ENCODE data around the gene NPIPA5.

DNA sequence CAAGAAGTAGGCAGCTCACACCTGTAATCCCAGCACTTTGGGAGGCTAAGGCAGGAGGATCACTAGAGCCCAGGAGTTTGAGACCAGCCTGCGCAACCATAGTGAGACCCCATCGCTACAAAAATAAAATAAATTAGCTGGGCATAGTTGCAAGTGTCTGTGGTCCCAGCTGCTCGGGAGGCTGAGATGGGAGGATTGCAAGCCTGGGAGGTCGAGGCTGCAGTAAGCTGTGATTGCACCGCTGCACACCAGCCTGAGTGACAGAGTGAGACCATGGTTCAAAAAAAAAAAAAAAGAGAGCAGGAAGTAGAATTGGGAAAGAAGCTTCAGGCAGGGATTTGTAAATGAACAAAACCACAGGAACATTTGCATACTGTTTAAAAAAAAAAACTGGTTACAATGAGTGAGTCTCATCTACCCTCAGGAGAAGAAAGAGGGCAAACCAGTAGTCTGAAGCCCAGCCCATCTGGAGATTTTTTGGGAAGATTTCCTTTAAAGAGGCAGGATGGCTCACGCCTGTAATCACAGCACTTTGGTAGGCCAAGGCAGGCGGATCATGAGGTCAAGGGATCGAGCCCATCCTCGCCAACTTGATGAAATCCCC is 25.4 kb upstream of the NPIPA5 start:
- TF ChIP-seq, protein P1, sequence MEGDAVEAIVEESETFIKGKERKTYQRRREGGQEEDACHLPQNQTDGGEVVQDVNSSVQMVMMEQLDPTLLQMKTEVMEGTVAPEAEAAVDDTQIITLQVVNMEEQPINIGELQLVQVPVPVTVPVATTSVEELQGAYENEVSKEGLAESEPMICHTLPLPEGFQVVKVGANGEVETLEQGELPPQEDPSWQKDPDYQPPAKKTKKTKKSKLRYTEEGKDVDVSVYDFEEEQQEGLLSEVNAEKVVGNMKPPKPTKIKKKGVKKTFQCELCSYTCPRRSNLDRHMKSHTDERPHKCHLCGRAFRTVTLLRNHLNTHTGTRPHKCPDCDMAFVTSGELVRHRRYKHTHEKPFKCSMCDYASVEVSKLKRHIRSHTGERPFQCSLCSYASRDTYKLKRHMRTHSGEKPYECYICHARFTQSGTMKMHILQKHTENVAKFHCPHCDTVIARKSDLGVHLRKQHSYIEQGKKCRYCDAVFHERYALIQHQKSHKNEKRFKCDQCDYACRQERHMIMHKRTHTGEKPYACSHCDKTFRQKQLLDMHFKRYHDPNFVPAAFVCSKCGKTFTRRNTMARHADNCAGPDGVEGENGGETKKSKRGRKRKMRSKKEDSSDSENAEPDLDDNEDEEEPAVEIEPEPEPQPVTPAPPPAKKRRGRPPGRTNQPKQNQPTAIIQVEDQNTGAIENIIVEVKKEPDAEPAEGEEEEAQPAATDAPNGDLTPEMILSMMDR (IDR thresholded peaks at IDR 0.05; ENCODE audit: insufficient read depth, low read length), result no peak
- TF ChIP-seq POLR2AphosphoS5 (IDR thresholded peaks at IDR 0.05; ENCODE audit: low read depth) (no peak), SPI1 (IDR thresholded peaks at IDR 0.05; ENCODE audit: borderline replicate concordance, low read depth) (no peak)

Data from HL-60 (cell line).